Subcutaneous adipose tissue (tissue), 4 donors: Measurements from ENCODE around the gene CASKIN1. TPM values are rescaled to one million over a fixed set of nuclear protein-coding genes. Genes with fewer than 3 reads are reported as not detected.

ENCODE experiments used
- CTCF ChIP-seq: fragments of 450-650 bp; IDR thresholded peaks from one replicate; pipeline ENCODE4 v1.5.1; 2016; ENCODE audit warnings: low read depth, mild to moderate bottlenecking, control low read depth, antibody characterized with exemption, moderate library complexity
- total RNA-seq, 4 donors: library from RNA; depleted of rRNA; stranded (reverse); fragments of >200 nt; gene quantifications; one replicate each; pipeline ENCODE4 v1.1.0, GENCODE V29; 2016

The CASKIN1 gene
- total RNA-seq, 4 donors from 2014 or later = not detected

DNA sequence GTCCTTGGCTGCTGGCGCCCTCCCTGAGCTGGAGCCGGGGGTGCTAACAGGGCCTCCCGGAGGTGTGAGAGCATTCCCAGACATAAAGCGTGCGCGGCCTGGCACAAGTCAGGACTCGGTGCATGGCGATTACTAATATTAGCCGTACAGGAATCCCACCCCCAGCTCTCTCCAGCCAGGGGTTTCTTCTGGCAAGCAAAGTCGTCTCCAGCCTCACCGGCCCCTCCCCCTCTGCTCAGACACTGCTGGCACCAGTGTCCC is 5.0 kb downstream of the CASKIN1 start:
- no peak for TF ChIP-seq CTCF

DNA sequence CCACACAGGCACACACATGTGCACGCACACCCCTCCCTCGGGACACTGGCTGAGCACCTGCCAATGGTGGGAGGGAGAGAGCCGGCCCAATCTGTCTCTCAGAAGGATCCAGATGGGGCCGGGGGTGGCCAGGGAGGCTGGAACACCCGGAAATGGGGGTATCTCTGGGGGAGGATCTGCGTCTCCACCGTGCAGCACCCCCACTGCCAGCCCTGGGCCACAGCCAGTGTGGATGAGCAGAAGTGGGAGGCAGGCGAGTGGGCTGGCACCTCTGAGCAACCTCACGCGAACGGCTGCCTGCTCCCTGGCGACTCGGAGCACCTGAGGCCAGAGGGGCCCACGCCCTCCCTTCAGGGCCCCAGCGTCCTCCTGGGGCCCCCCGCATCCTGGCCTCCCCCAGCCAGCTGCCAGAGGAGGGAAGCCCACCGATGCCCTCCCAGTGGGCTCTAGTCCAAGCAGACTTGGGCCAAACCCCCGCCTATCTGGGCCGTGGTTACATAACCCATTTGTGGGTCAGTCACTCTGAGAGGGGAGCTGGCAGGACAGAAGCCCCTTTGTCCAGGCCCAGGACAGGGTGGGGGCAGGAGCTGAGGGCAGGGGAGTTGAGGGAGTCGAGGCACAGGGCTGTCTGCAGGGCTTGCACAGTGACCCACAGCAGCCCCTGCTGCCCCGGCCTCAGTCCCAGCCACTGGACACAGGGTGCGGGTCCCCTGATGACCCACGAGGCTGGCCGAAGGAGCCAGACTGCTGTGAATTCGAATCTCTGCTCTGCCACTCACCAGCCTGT is 5.6 kb downstream of the CASKIN1 start:
- no peak for TF ChIP-seq CTCF

- TF ChIP-seq CTCF = no peak
These were observed 6.3 kb downstream of the CASKIN1 start for GRCh38 chr16:2190002-2190658.

DNA sequence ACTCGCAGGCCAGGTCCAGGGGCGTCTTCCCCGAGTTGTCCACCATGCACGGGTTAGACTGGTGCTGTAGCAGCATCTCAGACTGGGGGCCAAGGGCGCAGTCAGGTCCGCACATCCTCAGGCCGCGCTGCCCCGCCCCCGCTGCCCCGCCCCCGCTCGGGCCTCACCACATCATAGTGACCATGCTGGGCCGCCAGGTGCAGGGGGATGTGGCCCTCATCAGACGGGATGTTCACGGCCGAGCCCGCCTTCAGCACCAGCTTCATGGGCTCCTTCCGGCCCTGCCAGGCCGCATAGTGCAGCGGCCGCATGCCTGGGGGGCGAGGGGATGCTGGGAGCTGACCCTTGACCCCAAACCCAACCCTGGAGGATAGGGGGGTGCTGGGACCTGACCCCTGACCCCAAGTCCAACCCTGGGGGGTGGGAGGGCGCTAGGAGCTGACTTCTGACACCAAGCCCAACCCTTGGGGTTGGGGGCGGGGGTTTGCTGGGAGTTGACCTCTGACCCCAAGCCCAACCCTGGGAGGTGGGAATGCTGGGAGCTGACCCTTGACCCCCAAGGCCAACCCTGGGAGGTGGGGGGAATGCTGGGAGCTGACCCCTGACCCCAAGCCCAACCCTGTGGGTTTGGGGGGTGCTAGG is 7.0 kb downstream of the CASKIN1 start:
- TF ChIP-seq CTCF = no peak

GRCh38 chr16:2188395-2188794 is 8.0 kb downstream of the CASKIN1 start:
- no peak for TF ChIP-seq CTCF

GRCh38 chr16:2187212-2187611 is 9.2 kb downstream of the CASKIN1 start:
- TF ChIP-seq CTCF = no peak

- TF ChIP-seq CTCF = no peak
These were observed 9.9 kb downstream of the CASKIN1 start for GRCh38 chr16:2186505-2186904.
